GM23338 (cell line): ENCODE data around the gene JMJD1C. TPM values are rescaled to one million over a fixed set of nuclear protein-coding genes. Genes with fewer than 3 reads are reported as not detected.

ENCODE experiments used
- ATAC-seq: fragments of 200-7000 bp; cut with Tn5 transposase; 3 replicates; pipeline ENCODE4 v1.9.1; 2020
- DNase-seq: peaks from one replicate; pipeline ENCODE4 v3.0.0-alpha.2; 2015; ENCODE audit warnings: low spot score
- H2AFZ ChIP-seq: fragments of 200-600 bp; sonication (generic); 2 replicates; pipeline ENCODE4 v1.8.0; 2016; ENCODE audit warnings: antibody characterized with exemption, mild to moderate bottlenecking, moderate library complexity
- H3F3A ChIP-seq: fragments of 200-600 bp; sonication (generic); replicated peaks from 2 replicates; pipeline ENCODE4 v1.8.0; 2017; ENCODE audit warnings: antibody characterized with exemption, mixed run types, low read depth
- H3K27ac ChIP-seq: fragments of 200-600 bp; sonication (generic); 2 replicates; pipeline ENCODE4 v1.6.1; 2016; ENCODE audit warnings: low read depth
- H3K27me3 ChIP-seq: fragments of 200-600 bp; sonication (generic); 2 replicates; pipeline ENCODE4 v1.8.0; 2016; ENCODE audit warnings: mild to moderate bottlenecking, mixed run types, moderate library complexity; ENCODE audit not compliant: insufficient read depth
- H3K36me3 ChIP-seq: fragments of 200-600 bp; sonication (generic); 2 replicates; pipeline ENCODE4 v1.8.0; 2016; ENCODE audit warnings: mild to moderate bottlenecking; ENCODE audit not compliant: insufficient read depth
- H3K4me1 ChIP-seq: fragments of 200-600 bp; sonication (generic); 2 replicates; pipeline ENCODE4 v1.8.0; 2016; ENCODE audit warnings: mild to moderate bottlenecking, moderate library complexity; ENCODE audit not compliant: insufficient read depth
- H3K4me2 ChIP-seq: fragments of 200-600 bp; sonication (generic); 2 replicates; pipeline ENCODE4 v1.7.1; 2017; ENCODE audit warnings: mixed run types
- H3K4me3 ChIP-seq: fragments of 200-600 bp; sonication (generic); 2 replicates; pipeline ENCODE4 v1.6.1; 2016; ENCODE audit warnings: mixed run types
- H3K79me2 ChIP-seq: fragments of 200-600 bp; sonication (generic); replicated peaks from 2 replicates; pipeline ENCODE4 v1.8.0; 2017; ENCODE audit warnings: mild to moderate bottlenecking; ENCODE audit not compliant: insufficient read depth
- H3K9me2 ChIP-seq: fragments of 200-600 bp; sonication (generic); 2 replicates; pipeline ENCODE4 v1.8.0; 2017; ENCODE audit not compliant: insufficient read depth
- H4K20me1 ChIP-seq: fragments of 200-600 bp; sonication (generic); replicated peaks from 2 replicates; pipeline ENCODE4 v1.8.0; 2017; ENCODE audit warnings: mild to moderate bottlenecking; ENCODE audit not compliant: insufficient read depth
- H3K27ac Mint-ChIP-seq: 2 replicates; pipeline ENCODE4 v1.8.0; 2020; ENCODE audit warnings: inconsistent platforms, mild to moderate bottlenecking, moderate library complexity, mixed read lengths
- H3K27me3 Mint-ChIP-seq: 3 replicates; pipeline ENCODE4 v1.8.0; 2022; ENCODE audit warnings: low read depth, mild to moderate bottlenecking, moderate library complexity, mixed read lengths, inconsistent platforms; ENCODE audit not compliant: insufficient read depth, poor library complexity
- H3K36me3 Mint-ChIP-seq: 3 replicates; pipeline ENCODE4 v1.8.0; 2021; ENCODE audit warnings: low read depth, mild to moderate bottlenecking, inconsistent platforms, moderate library complexity, mixed read lengths
- H3K4me1 Mint-ChIP-seq: 3 replicates; pipeline ENCODE4 v1.8.0; 2020; ENCODE audit warnings: mild to moderate bottlenecking, inconsistent platforms, mixed read lengths
- H3K4me3 Mint-ChIP-seq: 3 replicates; pipeline ENCODE4 v1.8.0; 2021; ENCODE audit warnings: moderate library complexity, mild to moderate bottlenecking, inconsistent platforms, mixed read lengths
- H3K9me3 Mint-ChIP-seq: 3 replicates; pipeline ENCODE4 v1.8.0; 2020; ENCODE audit warnings: moderate library complexity, mild to moderate bottlenecking, inconsistent platforms, mixed read lengths
- NANOG ChIP-seq: IDR thresholded peaks from 2 replicates; pipeline ENCODE4 v1.6.1; 2016; ENCODE audit warnings: antibody characterized with exemption, borderline replicate concordance
- POLR2AphosphoS5 ChIP-seq: IDR thresholded peaks from 2 replicates; pipeline ENCODE4 v1.6.1; 2016; ENCODE audit warnings: antibody characterized with exemption, low read depth
- ZNF331 ChIP-seq: fragments of 250-450 bp; sonication (Bioruptor Pico); IDR thresholded peaks from 2 replicates; pipeline ENCODE4 v1.5.0; 2020; ENCODE audit warnings: low read depth, mild to moderate bottlenecking, moderate library complexity
- polyA plus RNA-seq: library from polyadenylated mRNA; unstranded; fragments of >200 nt; fragmentation: Nextera tagmentation; extraction: Ambion mirVana; gene quantifications from 2 replicates; pipeline ENCODE4 v1.2.1, GENCODE V29; 2016
- total RNA-seq: library from RNA; depleted of rRNA; stranded (reverse); fragments of >200 nt; shearing (Covaris generic); gene quantifications from 2 replicates; pipeline ENCODE4 v1.2.3, GENCODE V29; 2014
- TF ChIP-seq, protein P1 (sequence below): IDR thresholded peaks from 2 replicates; pipeline ENCODE4 v1.6.1; 2016; ENCODE audit warnings: antibody characterized with exemption
- TF ChIP-seq, protein P2 (sequence below): IDR thresholded peaks from one replicate; pipeline ENCODE4 v1.6.1; 2018; ENCODE audit warnings: antibody characterized with exemption; ENCODE audit not compliant: unreplicated experiment

The JMJD1C gene
- total and polyA plus RNA-seq, 2 experiments from 2014 or later, result 333 to 435 TPM

DNA sequence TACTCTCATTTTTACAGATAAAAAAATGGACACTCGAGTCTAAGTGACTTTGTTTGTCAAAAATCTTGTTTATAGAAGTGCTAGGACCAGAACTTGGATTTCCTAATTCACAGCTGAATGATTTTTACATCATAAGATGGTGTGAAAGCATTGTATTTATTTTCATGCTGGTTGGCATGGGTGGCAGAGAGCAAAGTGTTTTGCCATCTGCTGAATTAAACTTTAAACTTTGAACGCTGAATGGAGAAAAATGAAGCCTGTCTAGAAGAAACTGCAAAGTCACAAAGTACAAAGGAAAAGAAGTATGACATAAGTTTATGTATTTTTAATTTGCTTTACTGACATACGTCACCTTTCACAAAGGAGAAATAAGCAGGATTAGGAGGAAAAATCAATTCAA lies 190.7 kb downstream of the JMJD1C start (continued):
- TF ChIP-seq, protein P1, sequence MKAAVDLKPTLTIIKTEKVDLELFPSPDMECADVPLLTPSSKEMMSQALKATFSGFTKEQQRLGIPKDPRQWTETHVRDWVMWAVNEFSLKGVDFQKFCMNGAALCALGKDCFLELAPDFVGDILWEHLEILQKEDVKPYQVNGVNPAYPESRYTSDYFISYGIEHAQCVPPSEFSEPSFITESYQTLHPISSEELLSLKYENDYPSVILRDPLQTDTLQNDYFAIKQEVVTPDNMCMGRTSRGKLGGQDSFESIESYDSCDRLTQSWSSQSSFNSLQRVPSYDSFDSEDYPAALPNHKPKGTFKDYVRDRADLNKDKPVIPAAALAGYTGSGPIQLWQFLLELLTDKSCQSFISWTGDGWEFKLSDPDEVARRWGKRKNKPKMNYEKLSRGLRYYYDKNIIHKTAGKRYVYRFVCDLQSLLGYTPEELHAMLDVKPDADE, result no peak

DNA sequence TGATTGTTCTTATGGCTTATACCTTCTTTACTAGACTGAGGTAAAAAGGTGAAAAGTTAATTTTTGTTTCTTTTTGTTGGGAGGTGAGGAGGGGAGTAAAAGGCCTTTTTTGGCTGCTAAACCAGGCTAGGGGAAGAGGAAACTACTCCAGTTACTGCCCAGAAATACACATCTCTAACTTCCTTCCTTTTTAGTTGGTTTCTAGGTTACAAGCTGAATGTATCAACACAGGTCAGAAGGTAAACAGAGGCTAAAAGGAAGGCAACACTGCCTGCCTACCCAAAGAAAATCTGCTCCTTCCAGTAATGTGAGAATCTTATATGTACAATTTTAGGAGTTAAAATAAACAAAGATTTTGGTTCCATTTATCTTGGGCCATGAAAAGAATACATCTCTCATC lies 192.2 kb downstream of the JMJD1C start:
- H3K4me1 Mint-ChIP-seq, result no peaks in the 10 kb centered on the region
- H3K4me1 ChIP-seq, result peaks cover 5% of the 10 kb centered on the region; the same call in 1 of the 2 replicates
- no peaks in the 10 kb centered on the region for H3K36me3 Mint-ChIP-seq
- no peak overlapping the region for H2AFZ ChIP-seq
- no peaks in the 10 kb centered on the region for H3K27me3 Mint-ChIP-seq
- DNase-seq (no peak), ATAC-seq (no peak)
- no peaks in the 10 kb centered on the region for H3K9me2 ChIP-seq
- no peak overlapping the region for H3K27ac Mint-ChIP-seq
- H3F3A ChIP-seq, result no peaks in the 10 kb centered on the region; the same call in 1 of the 2 replicates
- TF ChIP-seq POLR2AphosphoS5 (no peak), NANOG (no peak), ZNF331 (no peak)
- TF ChIP-seq, protein P2, sequence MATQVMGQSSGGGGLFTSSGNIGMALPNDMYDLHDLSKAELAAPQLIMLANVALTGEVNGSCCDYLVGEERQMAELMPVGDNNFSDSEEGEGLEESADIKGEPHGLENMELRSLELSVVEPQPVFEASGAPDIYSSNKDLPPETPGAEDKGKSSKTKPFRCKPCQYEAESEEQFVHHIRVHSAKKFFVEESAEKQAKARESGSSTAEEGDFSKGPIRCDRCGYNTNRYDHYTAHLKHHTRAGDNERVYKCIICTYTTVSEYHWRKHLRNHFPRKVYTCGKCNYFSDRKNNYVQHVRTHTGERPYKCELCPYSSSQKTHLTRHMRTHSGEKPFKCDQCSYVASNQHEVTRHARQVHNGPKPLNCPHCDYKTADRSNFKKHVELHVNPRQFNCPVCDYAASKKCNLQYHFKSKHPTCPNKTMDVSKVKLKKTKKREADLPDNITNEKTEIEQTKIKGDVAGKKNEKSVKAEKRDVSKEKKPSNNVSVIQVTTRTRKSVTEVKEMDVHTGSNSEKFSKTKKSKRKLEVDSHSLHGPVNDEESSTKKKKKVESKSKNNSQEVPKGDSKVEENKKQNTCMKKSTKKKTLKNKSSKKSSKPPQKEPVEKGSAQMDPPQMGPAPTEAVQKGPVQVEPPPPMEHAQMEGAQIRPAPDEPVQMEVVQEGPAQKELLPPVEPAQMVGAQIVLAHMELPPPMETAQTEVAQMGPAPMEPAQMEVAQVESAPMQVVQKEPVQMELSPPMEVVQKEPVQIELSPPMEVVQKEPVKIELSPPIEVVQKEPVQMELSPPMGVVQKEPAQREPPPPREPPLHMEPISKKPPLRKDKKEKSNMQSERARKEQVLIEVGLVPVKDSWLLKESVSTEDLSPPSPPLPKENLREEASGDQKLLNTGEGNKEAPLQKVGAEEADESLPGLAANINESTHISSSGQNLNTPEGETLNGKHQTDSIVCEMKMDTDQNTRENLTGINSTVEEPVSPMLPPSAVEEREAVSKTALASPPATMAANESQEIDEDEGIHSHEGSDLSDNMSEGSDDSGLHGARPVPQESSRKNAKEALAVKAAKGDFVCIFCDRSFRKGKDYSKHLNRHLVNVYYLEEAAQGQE, result no peak
- H3K27me3 ChIP-seq, result no peaks in the 10 kb centered on the region
- H3K79me2 ChIP-seq, result peaks cover 74% of the 10 kb centered on the region
- H4K20me1 ChIP-seq, result no peaks in the 10 kb centered on the region
- no peaks in the 10 kb centered on the region for H3K36me3 ChIP-seq
- H3K4me3 ChIP-seq, result no peak overlapping the region
- H3K27ac ChIP-seq, result no peak overlapping the region
- H3K4me2 ChIP-seq, result no peak overlapping the region
- no peak overlapping the region for H3K4me3 Mint-ChIP-seq
- no peaks in the 10 kb centered on the region for H3K9me3 Mint-ChIP-seq

DNA sequence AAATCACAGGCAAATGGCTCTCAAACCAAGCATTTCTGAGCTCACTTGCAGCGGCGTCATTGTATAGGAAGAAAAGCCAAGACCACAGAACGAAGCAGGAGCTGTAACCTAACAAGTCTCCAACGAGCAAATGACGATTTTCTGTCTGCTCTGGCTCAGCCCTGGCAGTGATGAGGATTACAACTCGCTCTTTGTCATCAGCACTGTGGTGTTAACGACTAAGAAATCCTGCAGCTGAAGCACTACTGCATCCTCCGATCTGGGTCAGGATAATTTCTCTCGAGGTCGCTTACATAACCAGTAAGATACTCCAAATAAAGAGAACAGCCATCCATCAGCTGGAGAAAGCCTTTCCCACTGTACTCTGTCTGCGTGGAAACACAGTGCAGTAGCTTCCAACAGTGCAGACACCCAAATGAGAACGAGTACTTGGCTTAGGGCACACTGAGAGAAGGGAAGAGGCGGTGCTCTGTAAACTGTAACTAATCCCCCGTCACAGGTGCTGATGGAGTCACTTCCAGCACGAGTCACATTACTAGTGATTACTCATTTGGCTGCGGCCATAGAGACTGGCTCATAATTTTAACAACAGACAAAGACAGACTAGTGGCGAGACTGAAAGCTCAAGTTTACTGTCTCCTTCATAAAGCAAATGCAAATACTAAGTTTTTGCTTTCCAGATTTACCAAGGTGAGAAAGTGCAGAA lies 196.8 kb downstream of the JMJD1C start:
- H4K20me1 ChIP-seq, result peaks cover 4% of the 10 kb centered on the region; the same call in 1 of the 2 replicates
- H3K4me1 ChIP-seq, result peaks cover 13% of the 10 kb centered on the region; the same call in 1 of the 2 replicates
- H3K9me2 ChIP-seq, result no peaks in the 10 kb centered on the region
- ATAC-seq, result peak; percentile 91
- Mint-ChIP-seq H3K27me3 (no peaks in the 10 kb centered on the region), H3K9me3 (no peaks in the 10 kb centered on the region), H3K4me1 (no peaks in the 10 kb centered on the region), H3K36me3 (peaks cover 8% of the 10 kb centered on the region; the same call in 2 of the 3 replicates), H3K27ac (peak overlapping the region; percentile 99), H3K4me3 (peak overlapping the region; percentile 98)
- H3K79me2 ChIP-seq, result peaks cover 98% of the 10 kb centered on the region
- H3K27me3 ChIP-seq, result no peaks in the 10 kb centered on the region
- no peaks in the 10 kb centered on the region for H3K36me3 ChIP-seq
- peak overlapping the region; percentile 72 for H3K4me2 ChIP-seq
- peak overlapping the region; percentile 67 for H3K4me3 ChIP-seq
- no peaks in the 10 kb centered on the region; the same call in 1 of the 2 replicates for H3F3A ChIP-seq
- H2AFZ ChIP-seq, result no peak overlapping the region
- DNase-seq, result peak; percentile 92
- peak overlapping the region; percentile 97 for H3K27ac ChIP-seq
- TF ChIP-seq, protein P1, result no peak
- TF ChIP-seq, protein P2, result no peak
